ENCODE measurements around the gene FAM240A. TPM values are rescaled to one million over a fixed set of nuclear protein-coding genes. Genes with fewer than 3 reads are reported as not detected.

The FAM240A gene
- total and polyA plus RNA-seq, 2 experiments from 2014 or later = 0.18 TPM; not detected in 1

DNA sequence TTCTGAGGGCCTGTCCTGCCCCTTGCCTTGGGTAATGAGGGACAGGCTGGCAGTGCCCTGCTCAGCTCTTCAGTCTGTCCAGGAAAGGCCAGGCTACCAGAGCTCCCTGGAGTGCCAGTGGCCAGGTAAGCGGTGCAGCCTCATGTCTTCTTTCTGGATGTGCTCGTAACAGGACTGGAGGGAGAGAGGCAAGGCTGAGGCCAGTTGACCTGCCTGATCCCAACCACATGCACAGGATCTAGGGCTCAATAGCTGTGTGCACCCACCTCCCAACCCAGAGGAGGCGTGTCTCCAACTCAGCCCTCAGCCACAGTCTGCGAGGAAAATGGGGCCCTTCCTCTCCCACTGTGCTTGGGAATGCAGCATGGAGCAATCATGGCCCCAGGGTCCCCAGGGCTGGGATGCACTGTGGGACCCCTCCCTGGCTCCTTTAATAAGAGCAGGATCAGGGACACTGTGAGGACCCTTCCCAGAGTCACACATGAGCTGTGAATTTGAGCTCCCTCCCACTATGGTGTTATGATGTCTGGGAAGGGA is 58.6 kb downstream of the FAM240A start:
- H3F3A ChIP-seq (replicated peaks; ENCODE audit: low read depth) = no peaks in the 10 kb centered on the region
- TF ChIP-seq EZH2 (IDR thresholded peaks at IDR 0.05; ENCODE audit: low read depth, unreplicated experiment) (no peak), CREB1 (CRISPR knock-in tag; IDR thresholded peaks at IDR 0.05; ENCODE audit: low read depth) (no peak), POLR2AphosphoS5 (IDR thresholded peaks at IDR 0.05; ENCODE audit: low read depth) (no peak), ETS1 (IDR thresholded peaks at IDR 0.05) (no peak), EZH2phosphoT487 (IDR thresholded peaks at IDR 0.05; ENCODE audit: unreplicated experiment) (no peak)
- DNase-seq (ENCODE audit: low spot score) (no peak), ATAC-seq (peak; percentile 21; the same call in 2 of the 3 replicates)
- H2AFZ ChIP-seq = no peak overlapping the region
- no peaks in the 10 kb centered on the region for H3K36me3 ChIP-seq (ENCODE audit: insufficient read depth)
- Mint-ChIP-seq H3K27ac (no peak overlapping the region), H3K27me3 (ENCODE audit: insufficient read depth, low read depth, poor library complexity) (peaks cover 15% of the 10 kb centered on the region), H3K9me3 (no peaks in the 10 kb centered on the region), H3K4me1 (no peaks in the 10 kb centered on the region; the same call in 2 of the 3 replicates), H3K36me3 (ENCODE audit: low read depth) (peaks cover 4% of the 10 kb centered on the region; the same call in 2 of the 3 replicates), H3K4me3 (no peak overlapping the region)
- H3K27ac ChIP-seq (ENCODE audit: low read depth) = no peak overlapping the region
- H3K4me1 ChIP-seq (ENCODE audit: insufficient read depth) = no peaks in the 10 kb centered on the region
- no peaks in the 10 kb centered on the region for H3K79me2 ChIP-seq (replicated peaks; ENCODE audit: insufficient read depth)
- H3K4me3 ChIP-seq = no peak overlapping the region
- 0 out of 2 replicates have a peak, but pooled peaks cover 4% of the 10 kb centered on the region for H3K9me2 ChIP-seq (ENCODE audit: insufficient read depth)
- no peaks in the 10 kb centered on the region for H3K27me3 ChIP-seq (ENCODE audit: insufficient read depth)
- H4K20me1 ChIP-seq (replicated peaks; ENCODE audit: insufficient read depth) = no peaks in the 10 kb centered on the region
- no peak overlapping the region for H3K4me2 ChIP-seq

DNA sequence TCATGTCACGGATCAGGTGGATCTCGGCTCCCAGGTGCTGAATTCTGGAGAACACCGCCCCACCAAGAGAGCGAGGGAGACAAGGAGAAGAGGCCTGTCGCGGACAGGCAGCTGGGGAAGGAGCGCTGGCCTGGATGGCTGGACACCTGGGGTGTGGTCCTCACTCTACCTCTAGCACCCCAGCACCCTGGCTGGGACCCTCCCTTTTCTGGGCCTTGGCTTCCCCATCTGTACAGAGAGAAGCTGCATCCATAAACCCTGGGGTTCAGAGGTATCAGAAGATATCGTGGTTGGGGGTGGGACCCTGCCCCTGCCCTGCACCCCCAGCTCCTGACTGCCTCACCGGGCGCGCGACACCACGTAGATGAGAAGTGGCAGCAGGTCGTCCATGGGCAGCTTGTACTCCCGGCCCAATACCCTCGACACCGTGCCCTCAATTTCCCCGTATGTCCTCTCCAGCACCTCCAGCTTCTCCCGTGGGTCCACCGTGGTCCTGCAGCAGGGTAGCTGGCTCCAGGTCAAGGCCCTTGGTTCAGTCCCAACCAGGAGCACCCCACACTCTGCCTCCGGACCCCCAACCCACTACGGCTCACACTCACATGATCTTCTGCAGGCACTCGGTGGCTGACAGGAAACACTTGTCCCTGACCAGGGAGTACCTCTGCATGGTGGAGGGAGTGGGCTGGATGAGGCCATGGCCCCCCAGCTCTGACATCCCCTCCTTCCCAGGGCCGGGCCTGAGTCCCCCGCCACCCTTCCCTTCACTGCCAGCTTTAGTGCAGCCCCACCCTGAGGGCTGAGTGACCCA is 59.4 kb downstream of the FAM240A start:
- Histone ChIP-seq H3K4me2 (no peak overlapping the region), H3K27me3 (ENCODE audit: insufficient read depth) (no peaks in the 10 kb centered on the region), H2AFZ (no peak overlapping the region), H4K20me1 (replicated peaks; ENCODE audit: insufficient read depth) (no peaks in the 10 kb centered on the region), H3K4me3 (no peak overlapping the region), H3K27ac (ENCODE audit: low read depth) (no peak overlapping the region), H3K36me3 (ENCODE audit: insufficient read depth) (no peaks in the 10 kb centered on the region), H3F3A (replicated peaks; ENCODE audit: low read depth) (no peaks in the 10 kb centered on the region), H3K4me1 (ENCODE audit: insufficient read depth) (no peaks in the 10 kb centered on the region), H3K9me2 (ENCODE audit: insufficient read depth) (0 out of 2 replicates have a peak, but pooled peaks cover 4% of the 10 kb centered on the region), H3K79me2 (replicated peaks; ENCODE audit: insufficient read depth) (no peaks in the 10 kb centered on the region)
- Mint-ChIP-seq H3K4me3 (no peak overlapping the region), H3K4me1 (no peaks in the 10 kb centered on the region; the same call in 2 of the 3 replicates), H3K27me3 (ENCODE audit: insufficient read depth, low read depth, poor library complexity) (peaks cover 10% of the 10 kb centered on the region), H3K9me3 (no peaks in the 10 kb centered on the region), H3K36me3 (ENCODE audit: low read depth) (peaks cover 4% of the 10 kb centered on the region; the same call in 2 of the 3 replicates), H3K27ac (no peak overlapping the region)
- ATAC-seq (no peak), DNase-seq (ENCODE audit: low spot score) (no peak)
- TF ChIP-seq ZNF462 (CRISPR knock-in tag; IDR thresholded peaks at IDR 0.05) (no peak), CREB1 (CRISPR knock-in tag; IDR thresholded peaks at IDR 0.05; ENCODE audit: low read depth) (no peak), ZNF331 (CRISPR knock-in tag; IDR thresholded peaks at IDR 0.05; ENCODE audit: low read depth) (no peak), POLR2AphosphoS5 (IDR thresholded peaks at IDR 0.05; ENCODE audit: low read depth) (no peak), EZH2 (IDR thresholded peaks at IDR 0.05; ENCODE audit: low read depth, unreplicated experiment) (no peak), NANOG (IDR thresholded peaks at IDR 0.05; ENCODE audit: borderline replicate concordance) (no peak)
- TF ChIP-seq, protein P1, sequence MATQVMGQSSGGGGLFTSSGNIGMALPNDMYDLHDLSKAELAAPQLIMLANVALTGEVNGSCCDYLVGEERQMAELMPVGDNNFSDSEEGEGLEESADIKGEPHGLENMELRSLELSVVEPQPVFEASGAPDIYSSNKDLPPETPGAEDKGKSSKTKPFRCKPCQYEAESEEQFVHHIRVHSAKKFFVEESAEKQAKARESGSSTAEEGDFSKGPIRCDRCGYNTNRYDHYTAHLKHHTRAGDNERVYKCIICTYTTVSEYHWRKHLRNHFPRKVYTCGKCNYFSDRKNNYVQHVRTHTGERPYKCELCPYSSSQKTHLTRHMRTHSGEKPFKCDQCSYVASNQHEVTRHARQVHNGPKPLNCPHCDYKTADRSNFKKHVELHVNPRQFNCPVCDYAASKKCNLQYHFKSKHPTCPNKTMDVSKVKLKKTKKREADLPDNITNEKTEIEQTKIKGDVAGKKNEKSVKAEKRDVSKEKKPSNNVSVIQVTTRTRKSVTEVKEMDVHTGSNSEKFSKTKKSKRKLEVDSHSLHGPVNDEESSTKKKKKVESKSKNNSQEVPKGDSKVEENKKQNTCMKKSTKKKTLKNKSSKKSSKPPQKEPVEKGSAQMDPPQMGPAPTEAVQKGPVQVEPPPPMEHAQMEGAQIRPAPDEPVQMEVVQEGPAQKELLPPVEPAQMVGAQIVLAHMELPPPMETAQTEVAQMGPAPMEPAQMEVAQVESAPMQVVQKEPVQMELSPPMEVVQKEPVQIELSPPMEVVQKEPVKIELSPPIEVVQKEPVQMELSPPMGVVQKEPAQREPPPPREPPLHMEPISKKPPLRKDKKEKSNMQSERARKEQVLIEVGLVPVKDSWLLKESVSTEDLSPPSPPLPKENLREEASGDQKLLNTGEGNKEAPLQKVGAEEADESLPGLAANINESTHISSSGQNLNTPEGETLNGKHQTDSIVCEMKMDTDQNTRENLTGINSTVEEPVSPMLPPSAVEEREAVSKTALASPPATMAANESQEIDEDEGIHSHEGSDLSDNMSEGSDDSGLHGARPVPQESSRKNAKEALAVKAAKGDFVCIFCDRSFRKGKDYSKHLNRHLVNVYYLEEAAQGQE (IDR thresholded peaks at IDR 0.05; ENCODE audit: unreplicated experiment) = no peak

Data from GM23338 (cell line).